GM19238 (cell line): ENCODE results near the gene GMPPA.

Source experiments
- DNase-seq: peaks from one replicate; pipeline ENCODE4 v3.0.0; 2011; ENCODE audit warnings: low spot score; ENCODE audit not compliant: insufficient read length

Gene GMPPA

GRCh38 chr2:219517954-219518778 is 19.5 kb downstream of the GMPPA start:
- DNase-seq: no peak

GRCh38 chr2:219519526-219519916 is 20.8 kb downstream of the GMPPA start:
- no peak for DNase-seq

GRCh38 chr2:219520079-219520478 is 21.4 kb downstream of the GMPPA start:
- DNase-seq: no peak

GRCh38 chr2:219521066-219521880 is 22.6 kb downstream of the GMPPA start:
- no peak for DNase-seq

GRCh38 chr2:219522111-219523030 is 23.7 kb downstream of the GMPPA start:
- DNase-seq: no peak

GRCh38 chr2:219523031-219523671 is 24.5 kb downstream of the GMPPA start:
- DNase-seq: no peak

GRCh38 chr2:219524817-219525216 is 26.1 kb downstream of the GMPPA start:
- DNase-seq: no peak

- DNase-seq: no peak
These were observed 27.0 kb downstream of the GMPPA start for GRCh38 chr2:219525533-219526232.

- DNase-seq: no peak
These were observed 27.8 kb downstream of the GMPPA start for GRCh38 chr2:219526320-219527075.

GRCh38 chr2:219527076-219527394 is 28.3 kb downstream of the GMPPA start:
- no peak for DNase-seq

- DNase-seq: no peak
These were observed 28.8 kb downstream of the GMPPA start for GRCh38 chr2:219527472-219527871.

GRCh38 chr2:219530048-219530963 is 31.6 kb downstream of the GMPPA start:
- DNase-seq: peak; percentile 97

GRCh38 chr2:219531639-219532377 is 33.1 kb downstream of the GMPPA start:
- no peak for DNase-seq

- no peak for DNase-seq
These were observed 33.6 kb downstream of the GMPPA start for GRCh38 chr2:219532378-219532649.

GRCh38 chr2:219533930-219534661 is 35.4 kb downstream of the GMPPA start:
- DNase-seq: no peak

GRCh38 chr2:219536425-219536824 is 37.7 kb downstream of the GMPPA start:
- DNase-seq: no peak

- DNase-seq: no peak
These were observed 38.3 kb downstream of the GMPPA start for GRCh38 chr2:219536967-219537366.
